Renal cortical epithelial cell (primary cell): ENCODE measurements around the gene ANKRD23. TPM values are rescaled to one million over a fixed set of nuclear protein-coding genes. Genes with fewer than 3 reads are reported as not detected.
"Not testable (repeated sequence)": the region's sequence is repeated elsewhere in the genome, so short reads cannot be mapped to it uniquely, and the experiment has no call there.

Experiments
- DNase-seq: peaks from one replicate; pipeline ENCODE4 v3.0.0-alpha.2; 2011; ENCODE audit warnings: low read depth
- total RNA-seq: library from RNA; depleted of rRNA; stranded (reverse); fragments of >200 nt; gene quantifications from 2 replicates; pipeline ENCODE4 v1.2.3, GENCODE V29; 2014

ANKRD23 gene
- 0.35 and 2.2 TPM in 2 replicates for total RNA-seq

DNA sequence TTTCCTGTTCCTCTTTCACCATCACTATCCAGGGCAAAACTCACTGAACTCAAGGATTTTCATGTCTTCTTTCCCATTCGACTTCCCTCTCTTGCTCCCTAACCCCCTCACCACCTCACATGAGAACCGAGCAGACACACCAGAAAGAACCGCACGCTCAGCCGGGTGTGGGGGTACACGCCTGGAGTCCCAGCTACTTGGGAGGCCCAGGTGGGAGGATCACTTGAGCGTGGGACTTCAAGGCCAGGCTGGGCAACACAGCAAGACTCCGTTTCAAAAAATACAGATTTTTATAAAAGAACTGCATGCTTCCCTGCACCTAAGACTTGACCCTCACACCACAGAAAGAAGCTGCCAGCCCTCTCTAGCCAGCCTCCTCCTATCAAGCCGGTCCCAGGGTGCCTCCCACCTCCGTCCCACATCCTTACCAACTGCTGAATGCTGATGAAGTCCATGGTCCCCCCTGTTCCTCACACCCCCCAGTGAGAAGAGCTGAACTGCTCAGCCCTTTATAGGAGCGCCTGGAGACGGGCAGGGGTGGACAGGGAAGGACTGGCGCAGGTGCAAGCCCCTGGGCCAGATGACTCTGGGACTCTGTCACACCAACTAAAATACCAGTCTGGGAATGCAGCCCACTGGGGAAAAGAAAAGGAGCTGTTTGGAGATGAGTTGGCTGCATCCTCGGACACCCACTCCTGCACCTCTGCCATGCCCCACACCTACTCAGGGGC is at the start of gene ANKRD23:
Gene ANKRD23 (minus strand): TSS at position 484 of the 731 bp plus-strand sequence. CDS start 29 bp downstream, at position 455.
- DNase-seq: no peak

GRCh38 chr2:96891591-96892333 is 47.9 kb upstream of the ANKRD23 start:
- DNase-seq: no peak

DNA sequence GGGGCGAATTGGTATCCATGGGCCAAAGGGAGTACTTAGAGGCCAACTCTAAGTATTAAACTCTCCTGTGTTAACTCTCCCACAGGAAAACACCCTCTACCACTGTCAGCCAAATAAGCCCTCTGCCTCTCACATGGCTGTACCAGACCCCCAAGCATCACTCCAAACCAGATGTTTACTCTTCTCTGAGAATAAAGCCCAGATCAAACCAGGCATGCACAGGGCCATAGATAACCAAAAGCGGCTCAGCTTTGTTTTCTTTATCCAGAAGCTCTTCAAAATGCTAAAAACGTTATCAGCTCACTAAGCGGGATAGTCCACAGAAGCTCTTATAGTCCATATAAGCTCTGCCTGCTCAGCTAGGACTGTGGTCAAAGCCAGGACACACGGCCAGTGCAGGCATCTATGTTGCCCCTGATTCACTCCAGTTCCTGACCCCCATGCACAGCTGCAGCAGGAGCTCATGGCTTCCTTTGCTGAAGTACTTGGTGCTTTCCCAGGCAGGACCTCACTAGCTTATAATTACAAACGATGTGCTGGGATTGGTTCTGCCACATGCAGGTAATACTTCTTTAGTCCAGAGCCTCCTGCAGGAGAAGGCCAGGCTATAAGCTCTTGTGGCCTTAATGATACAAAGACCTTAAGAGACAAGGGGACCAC is 47.0 kb upstream of the ANKRD23 start:
- no peak for DNase-seq

- no peak for DNase-seq
Observed at GRCh38 chr2:96890252-96890651, 46.4 kb upstream of the ANKRD23 start.

- DNase-seq: not testable (repeated sequence)
Observed at GRCh38 chr2:96889502-96889901, 45.7 kb upstream of the ANKRD23 start.

GRCh38 chr2:96888072-96889011 is 44.5 kb upstream of the ANKRD23 start:
- no peak for DNase-seq

- DNase-seq: no peak
Observed at GRCh38 chr2:96887493-96888012, 43.7 kb upstream of the ANKRD23 start.

DNA sequence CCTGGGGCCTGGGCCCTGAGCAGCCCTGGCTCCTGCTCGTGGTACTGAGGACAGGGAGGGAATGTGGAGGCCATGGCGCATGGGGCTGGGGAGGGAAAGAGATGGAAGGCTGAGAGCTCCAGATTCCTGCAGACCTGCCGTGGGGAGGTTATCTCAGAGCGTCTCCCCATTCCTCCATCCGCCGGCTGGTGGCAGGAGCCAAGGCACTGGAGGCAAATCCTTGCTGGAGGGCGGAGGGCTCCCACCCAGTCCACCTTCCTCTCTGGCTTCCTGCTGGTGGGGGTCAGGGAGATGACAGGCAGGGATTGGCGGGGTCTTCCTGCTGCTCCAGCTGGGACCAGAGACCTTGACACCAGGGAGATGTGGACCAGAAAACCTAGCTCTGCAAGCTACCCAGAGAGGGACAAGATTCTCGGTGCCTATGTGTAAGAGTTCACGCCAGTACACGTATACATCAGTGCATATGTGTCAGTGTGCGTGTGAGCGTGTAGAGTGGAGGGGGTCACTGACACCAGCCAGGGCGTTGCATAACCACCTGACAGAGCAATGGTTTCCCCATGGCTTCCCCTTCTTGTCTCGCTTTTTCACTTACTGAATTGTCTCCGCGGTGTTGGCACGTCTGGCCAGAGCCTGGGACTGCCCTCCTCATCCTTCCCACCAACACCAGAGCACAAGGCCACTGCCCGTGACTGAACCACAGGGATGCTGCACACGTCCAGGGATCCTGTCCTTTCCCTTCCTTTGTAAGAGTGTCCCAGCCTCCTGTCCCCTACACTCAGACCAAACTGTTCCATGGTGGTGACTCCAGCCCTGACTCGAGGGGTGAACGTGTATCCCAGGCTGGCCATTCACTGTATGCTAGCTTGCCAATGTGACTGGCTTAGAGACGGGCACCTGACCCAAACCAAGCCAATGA is 41.9 kb upstream of the ANKRD23 start:
- no peak for DNase-seq

DNA sequence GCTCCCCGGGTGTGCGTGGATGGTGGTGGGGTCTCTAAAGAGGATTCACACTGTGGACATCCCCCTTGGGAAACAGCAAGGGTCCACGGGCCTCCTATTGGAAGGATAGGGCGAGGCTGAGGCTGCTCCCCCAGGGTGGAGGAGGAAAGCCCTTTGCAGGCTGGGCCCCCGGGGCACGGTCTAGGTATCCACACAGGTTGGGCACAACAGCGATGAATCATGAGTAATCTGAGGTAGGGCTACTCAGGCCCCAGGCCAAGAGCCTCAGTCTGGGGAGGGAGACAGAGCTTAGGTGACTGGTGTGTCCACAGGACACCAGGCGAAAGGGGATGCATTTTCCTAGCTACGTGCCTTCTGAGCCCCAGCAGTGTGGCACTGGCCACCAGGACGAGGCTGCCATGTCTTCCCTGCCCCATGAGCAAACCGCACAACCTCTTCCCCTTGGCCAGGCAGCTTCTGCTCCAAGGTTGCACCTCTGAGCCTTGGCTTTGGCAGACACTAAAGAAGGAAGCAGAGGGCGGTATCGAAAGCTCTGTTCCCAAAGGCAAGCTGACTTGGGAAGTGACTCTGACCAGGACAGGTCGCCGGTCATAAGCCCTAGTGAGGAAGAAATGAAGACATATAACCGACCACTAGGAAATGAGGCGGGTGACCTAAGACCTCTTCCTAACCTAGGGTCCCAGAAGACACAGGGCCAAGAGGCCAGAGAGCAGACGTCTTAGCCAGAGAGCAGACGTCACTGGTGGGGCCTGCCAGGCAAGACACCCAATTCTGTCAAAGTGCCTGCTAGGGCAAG is 40.7 kb upstream of the ANKRD23 start:
- no peak for DNase-seq

GRCh38 chr2:96883306-96883705 is 39.5 kb upstream of the ANKRD23 start:
- DNase-seq: no peak

DNA sequence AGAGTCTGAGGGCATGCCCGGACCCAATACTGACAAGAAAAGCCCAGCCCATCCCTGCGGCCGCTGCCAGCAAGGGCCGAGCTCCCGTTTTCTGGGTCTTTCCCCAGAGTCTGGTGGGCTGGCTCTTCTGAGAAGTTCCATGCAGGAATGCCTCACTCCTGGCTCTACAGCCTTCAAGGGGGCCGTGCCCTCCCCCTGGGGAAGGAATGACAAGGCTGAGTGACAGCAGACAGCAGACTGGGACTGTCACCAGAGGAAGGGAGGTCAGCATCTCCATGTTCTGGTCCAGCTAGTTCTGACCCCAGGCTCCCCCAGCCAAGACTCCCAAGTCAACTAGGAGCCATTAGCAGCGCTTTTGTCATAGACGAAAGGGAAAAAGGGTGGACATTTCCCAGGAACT is 39.1 kb upstream of the ANKRD23 start:
- DNase-seq: no peak

DNA sequence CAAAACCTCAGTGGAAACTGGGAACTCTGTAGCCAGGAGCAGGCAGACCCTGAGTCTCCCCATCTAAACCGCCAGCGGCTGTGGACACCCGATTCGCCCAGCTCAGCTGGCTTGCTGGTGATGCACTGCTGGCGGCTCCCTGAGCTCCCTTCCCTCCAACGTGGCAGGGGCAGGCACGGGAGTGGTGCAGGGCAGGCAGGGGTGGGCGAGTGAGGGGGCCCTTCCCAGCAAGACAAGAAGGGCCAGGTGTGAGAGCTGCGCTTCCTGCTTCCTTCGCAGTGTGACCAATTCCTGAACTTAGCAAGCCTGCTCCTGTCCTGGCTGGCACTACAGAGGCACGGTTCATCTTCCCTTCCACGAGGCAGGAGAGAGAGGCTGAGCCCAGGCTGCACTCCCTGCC is 38.4 kb upstream of the ANKRD23 start:
- no peak for DNase-seq

DNA sequence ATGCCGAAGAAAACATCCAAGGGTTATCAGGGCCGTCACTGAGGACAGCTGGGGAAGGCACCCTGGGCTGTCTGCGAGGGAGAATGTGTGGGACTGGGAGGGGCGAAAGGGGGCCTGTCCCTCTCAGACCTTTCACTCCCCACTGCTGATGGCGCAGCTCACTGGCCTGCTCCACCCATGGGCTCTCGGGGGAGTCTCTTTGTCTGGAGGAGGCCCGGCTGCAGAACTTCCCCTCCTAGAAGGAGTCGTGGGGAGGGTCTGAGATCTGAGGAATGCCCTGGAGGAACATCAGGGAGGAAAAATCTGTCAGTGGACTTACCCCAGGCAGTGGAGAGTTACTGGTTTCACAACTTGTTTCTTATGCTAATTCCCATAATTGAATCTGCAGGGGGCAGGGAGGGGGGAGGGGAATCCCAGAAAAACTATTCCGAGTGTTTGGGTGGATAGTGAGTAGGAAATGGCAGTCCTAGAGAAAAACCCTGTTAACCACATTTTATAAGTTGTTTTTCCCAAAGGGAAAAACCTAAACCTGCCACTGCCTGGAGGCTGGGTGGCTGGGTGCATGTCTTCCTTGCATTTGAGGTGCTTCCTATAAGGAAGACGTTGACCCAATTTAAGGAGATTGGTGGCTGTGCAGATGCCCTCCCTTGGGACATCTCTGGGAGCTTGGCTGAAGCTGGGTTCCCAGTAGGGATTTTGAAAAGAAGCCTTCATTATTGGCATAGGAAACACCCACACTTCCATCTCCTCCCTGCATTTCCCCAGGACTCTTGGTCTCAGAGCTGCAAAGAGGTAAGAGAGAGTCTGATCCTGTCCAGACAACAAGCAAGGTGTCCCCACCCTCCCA is 37.8 kb upstream of the ANKRD23 start:
- no peak for DNase-seq

DNA sequence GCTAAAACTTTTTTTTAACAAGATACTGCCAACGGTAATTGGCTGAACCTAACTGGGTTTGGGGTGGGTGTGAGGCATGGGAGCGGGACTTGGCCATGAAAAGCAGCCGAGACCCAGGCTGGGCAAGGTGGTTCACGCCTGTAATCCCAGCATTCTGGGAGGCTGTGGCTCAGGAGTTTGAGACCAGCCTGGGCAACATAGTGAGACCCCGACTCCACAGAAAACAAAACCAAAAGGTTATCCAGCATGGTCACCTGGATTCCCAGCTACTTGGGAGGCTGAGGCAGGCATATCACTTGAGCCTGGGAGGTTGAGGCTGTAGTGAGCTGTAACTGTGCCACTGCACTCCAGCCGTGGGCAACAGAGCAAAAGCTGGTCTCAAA is 37.1 kb upstream of the ANKRD23 start:
- no peak for DNase-seq

- DNase-seq: no peak
Observed at GRCh38 chr2:96879545-96880040, 35.8 kb upstream of the ANKRD23 start.

- DNase-seq: no peak
Observed at GRCh38 chr2:96878796-96879544, 35.1 kb upstream of the ANKRD23 start.

- no peak for DNase-seq
Observed at GRCh38 chr2:96878171-96878570, 34.4 kb upstream of the ANKRD23 start.
